NCI-H2227 treated with DMSO at 0.1 percent for 48 hours (cell line): Measurements from ENCODE around the gene CALD1.

Experiments used
- DNase-seq: peaks from one replicate; lab custom pipeline; 2025; lab: John Stamatoyannopoulos, UW

Gene CALD1

GRCh38 chr7:134788191-134788590, 8.8 kb downstream of the CALD1 start:
- no peak for DNase-seq

DNA sequence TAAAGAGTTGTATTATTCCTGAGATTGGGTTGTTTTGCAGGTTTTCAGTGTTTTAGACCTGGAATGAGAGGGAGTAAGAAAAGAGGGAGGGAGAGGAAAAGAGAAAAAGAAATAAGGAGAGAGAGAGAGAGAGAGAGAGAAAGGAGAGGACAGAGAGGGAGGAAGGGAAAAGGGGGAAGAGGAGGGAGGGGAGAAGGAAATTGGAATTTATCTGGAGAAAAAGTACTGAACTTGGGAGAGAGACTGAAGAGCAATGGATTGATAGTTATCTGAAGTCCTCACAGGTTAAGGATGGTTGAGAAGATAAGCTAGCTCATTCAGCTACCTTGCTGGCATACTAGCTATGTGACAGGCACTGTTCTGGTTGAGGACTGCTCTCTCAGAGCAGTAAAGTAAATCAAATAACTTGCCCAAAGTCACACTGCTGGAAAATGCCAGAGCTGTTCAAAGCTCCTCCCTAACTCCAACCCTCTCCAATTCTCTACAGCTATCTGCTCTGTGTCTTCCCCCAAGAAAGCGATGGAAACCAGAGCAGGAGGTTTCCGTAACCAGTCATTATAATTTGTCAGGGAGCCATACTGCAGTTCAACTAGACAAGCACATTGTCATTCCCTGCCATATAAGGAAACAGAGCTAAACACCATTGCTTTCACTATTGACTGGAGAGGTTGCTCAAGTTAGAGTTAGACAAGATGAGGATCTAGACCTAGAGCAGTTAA, 10.7 kb downstream of the CALD1 start:
- DNase-seq: peak; percentile 84

DNA sequence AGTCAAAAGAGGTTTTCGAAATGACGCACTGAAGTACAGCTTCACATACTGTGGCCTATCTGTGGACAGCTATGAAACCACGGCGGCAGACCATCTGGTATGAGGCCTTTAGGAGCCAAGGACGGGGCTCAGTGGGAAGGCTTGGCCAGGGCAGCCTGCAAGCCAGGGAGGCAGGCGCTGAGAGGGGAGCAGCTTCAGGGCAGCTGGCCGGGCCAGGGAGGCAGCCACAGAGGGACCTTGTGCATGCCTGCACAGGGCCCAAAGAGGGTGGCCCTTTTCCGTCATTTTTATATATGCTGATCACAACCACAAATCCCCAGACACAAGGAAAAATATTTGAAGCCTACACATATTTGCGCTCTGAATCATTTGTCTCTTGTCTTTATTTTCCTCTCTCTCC, 13.5 kb downstream of the CALD1 start:
- no peak for DNase-seq

- DNase-seq: no peak
These were observed 15.8 kb downstream of the CALD1 start for GRCh38 chr7:134795231-134795630.

GRCh38 chr7:134798155-134798554, 18.7 kb downstream of the CALD1 start:
- DNase-seq: no peak

DNA sequence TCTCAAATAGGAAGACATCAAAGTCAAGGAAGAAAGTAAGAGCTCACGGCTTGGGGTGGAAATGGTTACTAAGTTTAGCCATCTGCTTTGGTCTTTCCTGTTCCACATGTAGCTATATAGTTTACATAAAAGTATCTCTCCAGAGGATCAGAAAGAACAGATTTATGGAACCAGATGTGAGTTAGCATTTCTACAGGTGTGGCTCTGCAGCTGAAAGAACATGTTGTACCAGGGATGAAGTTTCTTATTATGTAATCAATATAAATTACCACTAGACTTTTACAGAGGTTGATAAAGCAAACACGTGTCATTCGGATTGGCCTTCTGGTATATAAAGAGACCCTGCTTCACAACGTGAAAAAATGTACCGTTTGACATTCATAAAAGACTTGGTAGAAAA, 19.9 kb downstream of the CALD1 start:
- no peak for DNase-seq

GRCh38 chr7:134802762-134803161, 23.3 kb downstream of the CALD1 start:
- no peak for DNase-seq

GRCh38 chr7:134804351-134804750, 24.9 kb downstream of the CALD1 start:
- no peak for DNase-seq

- no peak for DNase-seq
These were observed 25.4 kb downstream of the CALD1 start for GRCh38 chr7:134804854-134805253.

DNA sequence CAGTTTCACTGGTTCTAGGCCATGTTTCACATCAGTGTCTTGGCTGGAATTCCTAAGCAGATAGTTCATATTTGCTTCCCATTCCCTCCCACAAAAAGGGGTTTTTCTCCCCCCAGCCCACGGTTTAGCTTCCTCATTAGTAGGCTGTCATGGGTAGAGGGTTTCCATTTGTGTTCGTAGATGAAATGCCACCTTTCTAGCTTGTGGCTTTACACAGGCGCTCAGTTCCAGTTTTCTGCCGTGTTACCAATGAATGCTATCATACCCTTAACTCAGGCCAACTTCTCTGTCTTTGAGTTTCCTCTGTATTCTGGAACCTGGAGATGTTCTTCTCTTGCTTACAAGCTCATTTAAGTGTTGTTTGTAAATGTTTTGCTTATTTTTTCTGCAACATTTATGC, 26.8 kb downstream of the CALD1 start:
- no peak for DNase-seq

DNA sequence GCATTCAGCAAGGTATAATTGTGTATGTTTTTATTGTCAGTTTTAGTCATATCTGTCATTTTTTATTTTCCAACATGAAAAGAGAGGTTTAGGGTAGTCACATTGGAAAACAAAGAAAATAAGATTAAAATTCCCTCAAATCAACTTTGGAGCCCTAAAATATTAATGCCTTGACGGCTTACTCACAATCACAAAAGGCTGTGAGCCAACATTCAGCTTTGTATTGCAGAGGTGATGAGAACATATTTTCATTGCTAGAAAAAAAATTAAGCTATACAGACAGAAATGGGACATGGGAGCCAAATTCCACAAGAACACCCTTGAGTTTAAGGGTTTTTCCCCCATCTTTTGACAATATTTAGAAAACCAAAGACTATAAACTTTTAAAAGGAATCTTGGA, 30.2 kb downstream of the CALD1 start:
- no peak for DNase-seq

GRCh38 chr7:134811765-134812164, 32.3 kb downstream of the CALD1 start:
- DNase-seq: no peak

DNA sequence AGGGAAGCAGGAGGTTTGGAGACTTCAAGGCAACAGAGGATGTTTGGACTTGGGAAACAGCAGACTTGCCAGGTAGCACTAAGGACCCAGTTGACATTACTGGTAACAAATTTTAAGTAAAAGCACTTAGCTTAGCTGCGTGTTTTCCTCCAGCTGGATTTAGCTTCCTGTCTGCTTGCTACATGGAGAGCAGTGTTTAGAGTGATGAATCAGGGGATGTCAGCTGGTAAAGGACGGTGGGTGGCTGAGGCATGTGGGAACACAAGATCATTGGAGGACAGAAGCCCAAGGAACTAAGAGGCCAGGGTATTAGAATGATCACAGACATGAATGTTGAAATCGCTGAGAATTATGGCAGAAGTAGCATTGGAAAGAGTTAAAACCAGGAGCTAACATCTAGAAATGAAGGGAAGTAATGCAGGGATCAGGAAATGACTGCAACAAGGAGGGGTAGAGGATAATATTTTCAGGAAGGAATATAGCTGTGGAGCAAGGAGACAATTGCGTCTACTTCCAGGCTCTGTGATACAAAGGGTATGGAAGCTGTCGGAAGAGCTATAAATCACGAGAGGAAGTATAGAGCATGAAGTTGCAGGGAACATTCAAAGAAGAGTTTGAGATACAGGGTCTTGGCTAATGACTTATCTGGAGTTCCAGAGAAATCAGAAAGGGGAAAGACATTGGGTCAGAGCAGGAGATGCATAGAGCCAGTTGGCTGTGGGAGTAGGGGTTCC, 34.4 kb downstream of the CALD1 start:
- no peak for DNase-seq

- DNase-seq: no peak
These were observed 35.4 kb downstream of the CALD1 start for GRCh38 chr7:134814730-134815364.

DNA sequence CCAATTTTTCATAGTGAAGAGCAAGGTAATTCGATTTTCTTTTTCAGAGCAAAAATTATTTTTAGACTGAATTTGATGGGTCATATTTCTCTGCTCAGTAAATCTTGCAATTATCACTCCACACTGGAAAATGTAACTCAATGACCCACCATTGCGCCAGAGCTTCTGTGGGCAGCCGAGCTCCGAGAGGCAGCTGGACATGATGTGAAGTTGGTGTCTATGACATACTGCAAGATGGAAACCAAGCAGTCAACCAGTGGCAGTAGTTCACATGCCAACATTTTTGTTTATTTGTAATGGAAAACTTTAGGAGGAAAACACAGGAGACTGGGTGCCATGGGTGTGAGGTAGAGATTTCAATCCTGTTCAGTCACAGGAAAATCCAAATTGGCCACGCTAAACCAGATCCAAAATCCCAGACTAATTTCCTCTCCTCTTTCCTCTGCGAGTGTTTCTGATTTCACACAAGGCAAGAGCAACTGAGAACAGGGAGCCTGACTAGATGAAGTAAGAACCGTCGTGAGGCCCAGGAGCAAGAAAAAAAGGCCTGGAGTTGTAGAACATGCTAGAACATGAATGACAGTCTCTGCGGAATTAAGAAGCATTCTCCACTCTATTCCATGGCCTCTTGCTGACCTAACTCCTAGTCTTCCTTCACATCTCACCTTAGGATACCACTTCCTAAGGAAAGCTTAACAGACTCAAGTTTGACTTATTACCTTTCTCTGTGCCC, 39.3 kb downstream of the CALD1 start:
- no peak for DNase-seq

GRCh38 chr7:134819401-134819800, 40.0 kb downstream of the CALD1 start:
- DNase-seq: no peak

DNA sequence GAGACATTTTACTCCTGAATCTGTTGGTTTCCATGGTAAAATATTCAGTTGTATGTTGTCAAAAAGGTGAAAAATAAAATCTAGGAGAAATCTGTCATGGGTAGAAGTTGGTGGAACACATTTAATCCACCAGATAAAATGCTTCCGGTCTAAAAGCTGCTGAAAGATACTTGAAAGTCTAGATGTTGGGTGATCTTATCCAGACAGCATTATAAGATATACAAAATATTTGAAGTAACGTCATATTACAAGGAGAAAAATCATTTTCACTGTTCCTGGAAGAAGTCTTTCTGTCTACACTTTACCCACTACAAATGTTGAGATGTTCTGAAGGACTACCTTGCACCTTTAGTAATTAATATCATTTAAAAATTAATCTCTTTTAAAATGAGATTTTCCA, 40.9 kb downstream of the CALD1 start:
- no peak for DNase-seq

- no peak for DNase-seq
These were observed 41.3 kb downstream of the CALD1 start for GRCh38 chr7:134820778-134821177.

DNA sequence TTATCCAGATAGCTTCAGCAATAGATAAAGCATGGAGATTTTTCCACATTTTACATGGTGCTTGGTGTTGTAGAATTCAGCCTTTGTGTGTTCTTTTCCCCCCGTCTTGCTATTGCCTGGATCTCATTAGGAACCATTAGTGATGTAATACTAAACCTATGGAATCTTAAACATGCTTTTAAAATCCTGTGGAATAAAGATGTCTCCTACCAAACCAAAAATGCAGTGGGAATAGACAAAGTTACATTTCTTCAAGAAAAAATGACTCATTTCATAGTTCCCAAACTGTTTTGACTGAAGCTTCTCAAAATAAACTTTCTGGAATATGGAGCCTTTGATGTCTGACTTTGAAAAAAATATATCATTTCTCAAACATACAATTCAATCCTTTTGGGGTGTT, 44.0 kb downstream of the CALD1 start:
- no peak for DNase-seq

DNA sequence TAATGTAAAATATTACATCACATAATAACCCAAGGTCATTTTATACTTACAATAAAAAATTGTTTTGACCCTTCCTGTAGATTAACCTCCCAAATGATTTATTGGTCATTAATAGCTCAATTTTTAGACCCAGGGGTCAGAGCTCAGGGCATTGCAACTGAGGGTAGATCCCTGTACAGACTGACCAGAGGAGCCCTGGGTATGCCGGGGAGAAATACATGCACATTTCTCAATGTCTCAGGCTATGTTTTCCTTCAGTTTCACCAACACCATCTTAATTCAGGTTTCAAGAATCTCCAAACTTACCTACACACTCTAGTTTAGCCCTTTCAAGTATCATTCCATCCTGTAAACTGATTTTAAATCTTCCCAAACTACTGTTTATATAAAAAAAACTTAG, 46.2 kb downstream of the CALD1 start:
- no peak for DNase-seq

DNA sequence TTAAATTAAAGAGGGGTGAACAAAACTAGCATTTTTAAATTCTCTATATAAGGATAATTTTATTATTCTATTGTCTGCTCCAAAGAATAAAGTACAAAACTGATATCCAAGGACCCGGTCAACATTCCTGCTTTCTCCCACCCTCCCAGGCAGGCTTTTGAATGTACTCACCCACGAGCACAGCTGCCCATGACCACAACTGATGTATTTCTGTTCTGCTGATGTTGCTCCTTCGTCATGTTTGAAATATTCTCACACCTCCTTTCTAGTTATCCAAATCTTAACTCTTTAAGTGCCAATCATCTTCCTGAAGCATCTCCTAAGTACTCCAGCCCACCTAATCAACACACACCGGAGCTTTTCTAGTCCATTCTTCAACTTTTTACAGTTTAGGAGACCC, 46.7 kb downstream of the CALD1 start:
- DNase-seq: no peak

DNA sequence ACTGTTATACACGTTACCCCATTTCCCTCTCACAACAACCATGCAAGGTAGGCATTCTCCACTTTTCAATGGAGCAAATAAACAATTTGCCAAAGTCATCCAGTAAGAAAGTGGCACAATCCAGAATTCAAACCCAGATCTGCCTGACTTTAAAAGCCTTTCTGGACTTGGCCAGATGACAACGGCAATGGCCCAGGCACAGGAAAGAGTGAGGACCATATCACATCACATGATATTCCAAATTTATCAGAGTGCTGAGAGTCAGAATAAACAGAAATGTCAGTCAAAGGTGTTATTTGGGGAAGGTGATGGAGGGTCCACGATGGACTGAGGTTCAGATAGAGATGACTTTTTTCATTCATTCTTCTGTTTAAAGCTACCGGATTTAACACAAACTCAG, 48.0 kb downstream of the CALD1 start:
- DNase-seq: no peak

DNA sequence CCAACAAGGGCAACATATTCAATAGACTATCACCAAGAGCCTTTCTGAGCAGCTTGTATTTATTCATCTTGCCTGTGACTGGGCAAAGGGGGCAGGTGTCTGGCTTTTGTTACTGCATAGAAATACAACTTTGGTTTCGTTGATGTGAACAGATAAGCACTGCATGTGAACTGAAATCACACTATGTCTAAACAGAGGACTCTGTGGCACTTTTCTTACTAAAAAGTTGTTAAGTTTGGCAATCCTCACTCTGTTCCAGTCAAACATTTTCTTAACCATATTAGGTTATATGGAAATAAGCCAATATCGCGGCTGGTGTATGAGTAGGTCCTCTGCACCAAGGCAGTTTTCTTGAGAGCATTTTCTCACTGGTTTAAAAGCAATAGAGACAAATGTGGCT, 48.5 kb downstream of the CALD1 start:
- no peak for DNase-seq
